Right lobe of liver (tissue), 4 donors: ENCODE data around the gene COL9A1.

Experiments
- POLR2A ChIP-seq: fragments of 450-650 bp; IDR thresholded peaks from one replicate; pipeline ENCODE4 v1.6.1; 2017; ENCODE audit warnings: antibody characterized with exemption, mild to moderate bottlenecking
- TF ChIP-seq, protein P1 (sequence below), 4 donors: fragments of 200-600 bp in 3 of 4; fragments of 450-650 bp in 1 of 4; IDR thresholded peaks; one replicate each; pipeline versions ENCODE4 v1.5.1 to v1.8.0; 2016 to 2022; ENCODE audit warnings: antibody characterized with exemption in 4 of 4, mild to moderate bottlenecking in 2 of 4
- donor health status: DM: no; HTN: no; CAD: no.
- donor health status: DM: no; HTN: no; CAD: no.
- donor health status: DM: no; HTN: yes; CAD: no.

DNA sequence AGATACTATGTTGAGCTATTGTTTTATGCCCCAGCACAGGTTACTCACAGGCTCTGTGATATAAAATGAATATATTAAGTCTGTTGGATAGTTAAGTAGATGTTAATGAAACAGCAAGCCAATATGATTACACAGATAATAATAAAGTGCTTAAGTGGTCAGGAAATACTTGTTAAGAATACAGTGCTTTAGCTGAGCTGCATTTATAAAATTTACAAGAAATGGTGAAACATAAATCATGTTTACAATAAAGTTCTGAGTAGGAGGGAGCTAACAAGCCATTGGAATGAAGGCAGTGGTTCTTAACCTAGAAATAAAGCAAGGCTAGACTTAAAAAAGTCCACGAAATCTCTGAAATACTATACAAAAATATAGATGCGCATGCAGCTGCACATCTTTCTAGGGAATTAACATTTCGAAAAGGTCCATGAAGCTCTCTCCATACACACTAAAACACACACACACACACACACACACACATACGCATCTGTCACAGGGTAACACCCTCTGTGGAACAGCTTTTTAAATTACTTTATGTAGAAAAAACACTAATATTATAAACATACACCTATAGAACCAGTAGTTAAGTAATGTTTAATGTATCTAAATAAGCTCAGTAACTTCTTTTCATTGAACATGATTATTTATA, 87.3 kb downstream of the COL9A1 start:
- TF ChIP-seq, protein P1, sequence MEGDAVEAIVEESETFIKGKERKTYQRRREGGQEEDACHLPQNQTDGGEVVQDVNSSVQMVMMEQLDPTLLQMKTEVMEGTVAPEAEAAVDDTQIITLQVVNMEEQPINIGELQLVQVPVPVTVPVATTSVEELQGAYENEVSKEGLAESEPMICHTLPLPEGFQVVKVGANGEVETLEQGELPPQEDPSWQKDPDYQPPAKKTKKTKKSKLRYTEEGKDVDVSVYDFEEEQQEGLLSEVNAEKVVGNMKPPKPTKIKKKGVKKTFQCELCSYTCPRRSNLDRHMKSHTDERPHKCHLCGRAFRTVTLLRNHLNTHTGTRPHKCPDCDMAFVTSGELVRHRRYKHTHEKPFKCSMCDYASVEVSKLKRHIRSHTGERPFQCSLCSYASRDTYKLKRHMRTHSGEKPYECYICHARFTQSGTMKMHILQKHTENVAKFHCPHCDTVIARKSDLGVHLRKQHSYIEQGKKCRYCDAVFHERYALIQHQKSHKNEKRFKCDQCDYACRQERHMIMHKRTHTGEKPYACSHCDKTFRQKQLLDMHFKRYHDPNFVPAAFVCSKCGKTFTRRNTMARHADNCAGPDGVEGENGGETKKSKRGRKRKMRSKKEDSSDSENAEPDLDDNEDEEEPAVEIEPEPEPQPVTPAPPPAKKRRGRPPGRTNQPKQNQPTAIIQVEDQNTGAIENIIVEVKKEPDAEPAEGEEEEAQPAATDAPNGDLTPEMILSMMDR (IDR thresholded peaks at IDR 0.05), result no peak
- TF ChIP-seq POLR2A, result no peak
